NCI-H1092 treated with DMSO at 0.1 percent for 48 hours (cell line): Measurements from ENCODE around the gene MLST8.

Experiments
- DNase-seq: peaks from one replicate; lab custom pipeline; 2025; lab: John Stamatoyannopoulos, UW

Gene MLST8

DNA sequence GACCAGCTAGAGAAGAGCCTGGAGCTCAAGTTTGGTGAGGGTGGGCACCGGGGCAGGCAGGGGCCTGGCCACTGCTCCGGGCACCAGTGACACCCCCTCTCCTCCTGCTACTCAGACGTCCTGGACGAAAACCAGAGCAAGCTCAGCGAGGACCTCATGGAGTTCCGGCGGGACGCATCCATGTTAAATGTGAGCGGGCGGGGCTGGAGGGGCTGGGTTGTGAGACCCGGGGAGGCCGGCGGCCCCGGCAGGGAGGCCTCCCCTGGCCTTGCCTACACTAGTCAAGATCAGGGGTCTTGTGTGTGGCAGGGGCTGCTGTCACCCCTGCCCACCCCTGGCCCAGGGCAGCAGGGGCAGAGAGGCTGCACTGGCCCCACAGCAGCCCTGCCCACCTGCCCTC, 31.9 kb upstream of the MLST8 start:
- DNase-seq, result no peak

DNA sequence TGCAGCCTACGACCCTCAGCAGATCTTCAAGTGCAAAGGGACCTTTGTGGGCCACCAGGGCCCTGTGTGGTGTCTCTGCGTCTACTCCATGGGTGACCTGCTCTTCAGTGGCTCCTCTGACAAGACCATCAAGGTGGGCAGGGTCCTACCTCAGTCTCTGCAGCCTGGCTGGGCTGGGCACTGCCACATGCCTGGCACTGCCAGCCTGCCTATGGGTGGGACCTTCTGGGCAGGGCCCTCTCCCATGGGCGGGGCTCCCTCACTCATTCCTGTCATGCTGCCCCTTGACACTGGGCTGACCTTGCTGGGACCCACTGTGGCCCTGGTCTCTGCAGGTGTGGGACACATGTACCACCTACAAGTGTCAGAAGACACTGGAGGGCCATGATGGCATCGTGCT, 31.3 kb upstream of the MLST8 start:
- no peak for DNase-seq

DNA sequence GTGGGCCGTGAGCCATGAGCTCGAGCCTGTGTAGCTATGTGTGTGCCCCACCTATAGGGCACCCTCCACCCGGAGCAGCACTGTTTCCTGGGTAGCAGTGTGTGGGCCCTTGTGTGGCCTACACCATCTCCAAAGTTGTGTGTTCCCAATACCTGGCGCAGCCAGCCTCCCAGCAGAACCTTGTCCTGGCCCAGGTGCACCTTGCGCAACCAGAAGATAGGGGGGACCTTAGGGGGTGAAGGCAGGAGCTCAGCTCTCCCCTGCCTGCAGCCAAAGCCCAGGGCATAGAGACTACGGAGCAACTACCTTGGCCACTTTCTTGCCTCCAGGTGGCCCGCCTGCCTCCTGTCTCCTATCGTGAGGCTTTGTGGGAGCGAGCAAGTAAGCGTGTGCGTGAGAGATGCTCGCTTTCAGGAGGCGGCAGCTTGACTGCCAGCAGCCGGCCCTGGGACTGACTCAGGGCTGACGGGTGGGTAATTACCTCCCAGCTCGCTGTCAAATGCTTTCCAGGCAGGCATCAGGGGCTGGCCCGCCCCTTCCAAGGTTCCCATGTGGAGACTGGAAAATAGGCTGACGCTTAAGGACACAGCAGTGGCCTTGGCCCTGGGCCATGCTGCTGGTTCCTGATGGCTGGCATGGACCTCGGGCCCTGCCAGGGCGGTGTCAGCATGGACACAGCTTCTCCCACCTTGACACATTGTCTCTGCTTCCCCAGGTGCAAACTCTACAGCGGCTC, 30.7 kb upstream of the MLST8 start:
- DNase-seq, result no peak

DNA sequence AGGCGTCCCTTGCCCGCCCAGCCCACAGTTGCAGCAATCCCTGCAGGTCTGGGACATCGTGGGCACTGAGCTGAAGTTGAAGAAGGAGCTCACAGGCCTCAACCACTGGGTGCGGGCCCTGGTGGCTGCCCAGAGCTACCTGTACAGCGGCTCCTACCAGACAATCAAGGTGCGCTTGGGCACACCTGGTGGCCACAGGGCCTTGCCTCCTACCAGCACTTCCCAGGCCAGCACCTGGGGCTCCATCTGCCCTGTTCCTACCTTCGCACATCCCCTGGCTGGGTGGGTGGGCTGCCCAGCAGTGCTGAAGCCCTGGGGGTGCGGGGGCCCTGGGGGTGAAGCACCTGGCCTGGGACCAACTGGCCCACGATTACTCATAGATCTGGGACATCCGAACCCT, 29.8 kb upstream of the MLST8 start:
- DNase-seq, result no peak

DNA sequence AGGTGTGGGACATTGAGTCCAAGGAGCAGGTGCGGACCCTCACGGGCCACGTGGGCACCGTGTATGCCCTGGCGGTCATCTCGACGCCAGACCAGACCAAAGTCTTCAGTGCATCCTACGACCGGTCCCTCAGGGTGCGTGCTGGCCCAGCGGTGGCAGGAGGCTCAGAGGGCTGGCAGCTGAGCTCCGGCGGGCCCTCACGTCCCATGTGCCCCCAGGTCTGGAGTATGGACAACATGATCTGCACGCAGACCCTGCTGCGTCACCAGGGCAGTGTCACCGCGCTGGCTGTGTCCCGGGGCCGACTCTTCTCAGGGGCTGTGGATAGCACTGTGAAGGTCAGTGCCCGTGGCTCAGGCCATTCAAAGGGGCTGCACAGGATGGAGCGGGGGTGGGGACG, 29.2 kb upstream of the MLST8 start:
- no peak for DNase-seq

GRCh38 chr16:2177101-2177500, 28.2 kb upstream of the MLST8 start:
- DNase-seq, result no peak

DNA sequence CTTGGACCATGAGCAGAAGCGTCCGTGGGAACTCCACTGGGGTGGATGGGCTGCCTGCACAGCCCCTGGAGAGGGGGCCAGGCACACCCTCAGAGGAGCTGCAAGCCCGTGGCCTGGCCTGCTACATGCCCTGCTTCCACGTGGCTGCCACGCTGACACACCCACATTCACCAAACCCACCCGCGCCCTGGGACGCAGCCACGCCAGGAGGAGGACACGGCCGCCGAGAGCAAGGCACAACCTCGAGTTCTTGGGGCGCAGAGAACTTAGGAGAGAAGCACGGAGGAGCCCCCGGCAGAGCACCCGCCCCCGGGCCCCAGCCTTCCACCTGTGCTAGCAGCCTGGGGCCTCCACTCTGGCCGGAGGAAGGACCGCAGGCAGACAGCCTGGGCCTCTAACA, 27.7 kb upstream of the MLST8 start:
- no peak for DNase-seq

DNA sequence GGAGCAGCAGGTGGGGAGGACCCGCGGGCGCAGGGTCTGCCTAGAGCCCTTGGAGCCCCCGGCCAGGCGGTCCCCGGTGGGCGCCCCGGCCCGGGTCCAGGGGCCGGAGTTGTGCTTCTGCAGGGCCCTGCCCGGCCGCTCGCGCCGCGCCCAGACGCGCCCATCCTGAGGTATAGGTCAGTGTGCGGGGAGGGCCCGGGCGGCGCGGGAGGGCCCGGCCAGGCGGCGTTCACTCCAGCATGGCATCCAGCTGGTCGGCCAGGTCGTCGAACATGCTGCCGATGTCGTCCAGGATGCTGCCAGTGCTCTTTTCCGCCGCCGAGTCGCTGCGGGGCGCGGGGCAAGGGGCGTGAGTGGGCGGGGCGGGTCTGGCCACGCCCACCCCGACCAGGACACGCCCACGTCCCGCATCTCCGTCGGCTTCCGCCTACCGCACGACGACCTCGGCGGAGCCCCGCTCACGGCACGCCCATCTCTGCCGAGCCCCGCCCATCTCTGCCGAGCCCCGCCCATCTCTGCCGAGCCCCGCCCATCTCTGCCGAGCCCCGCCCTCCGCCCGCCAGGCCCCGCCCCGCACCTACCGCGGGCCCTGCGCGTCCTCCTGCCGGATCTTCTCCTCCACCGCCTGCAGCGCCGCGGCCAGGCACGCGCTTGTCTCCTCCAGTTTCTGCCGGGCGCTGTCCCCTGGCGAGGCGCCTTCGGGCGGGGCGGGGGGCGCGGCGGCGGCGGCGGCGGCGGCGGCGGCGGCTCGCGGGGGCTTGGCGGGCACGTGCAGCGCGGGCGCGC, 26.7 kb upstream of the MLST8 start:
- DNase-seq, result no peak

DNA sequence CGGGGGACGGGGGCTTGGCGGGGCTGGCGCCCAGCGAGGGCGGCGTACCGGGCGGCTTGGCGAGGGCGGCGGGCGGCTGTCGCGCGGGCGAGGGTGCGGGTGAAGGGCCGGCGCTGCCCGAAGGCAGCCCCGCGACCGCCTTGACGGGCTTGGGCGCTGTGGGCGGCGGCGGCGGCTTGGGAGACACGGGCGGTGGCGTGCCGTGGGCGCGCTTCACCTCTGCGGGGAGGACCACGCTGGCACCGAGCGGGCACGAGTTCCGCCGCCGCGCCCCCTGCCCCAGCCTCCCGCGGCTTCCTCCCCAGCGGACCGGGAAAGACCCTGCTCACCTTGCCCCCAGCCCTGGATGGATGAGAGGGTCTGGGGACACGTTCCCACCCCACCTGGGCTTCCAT, 26.1 kb upstream of the MLST8 start:
- DNase-seq, result no peak

DNA sequence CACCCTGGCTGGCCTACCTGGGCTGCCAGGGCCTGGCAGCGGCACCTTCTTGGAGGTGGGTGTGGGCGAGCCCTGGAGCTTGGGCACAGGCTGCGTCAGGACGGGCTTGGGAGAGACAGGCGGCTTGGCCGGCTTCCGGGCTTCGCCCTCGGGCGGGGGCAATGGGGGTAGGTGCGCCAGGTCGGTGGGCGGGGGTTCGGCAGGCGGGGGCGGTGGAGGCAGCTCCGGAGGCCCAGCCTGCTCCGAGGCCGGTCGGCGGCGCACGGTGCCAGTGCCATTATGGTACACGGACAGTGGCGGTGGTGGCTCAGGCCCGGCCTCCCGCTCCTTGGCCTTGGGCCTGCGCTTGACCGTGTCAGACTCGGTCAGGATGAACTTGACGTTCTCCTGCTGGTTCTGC, 25.7 kb upstream of the MLST8 start:
- no peak for DNase-seq

DNA sequence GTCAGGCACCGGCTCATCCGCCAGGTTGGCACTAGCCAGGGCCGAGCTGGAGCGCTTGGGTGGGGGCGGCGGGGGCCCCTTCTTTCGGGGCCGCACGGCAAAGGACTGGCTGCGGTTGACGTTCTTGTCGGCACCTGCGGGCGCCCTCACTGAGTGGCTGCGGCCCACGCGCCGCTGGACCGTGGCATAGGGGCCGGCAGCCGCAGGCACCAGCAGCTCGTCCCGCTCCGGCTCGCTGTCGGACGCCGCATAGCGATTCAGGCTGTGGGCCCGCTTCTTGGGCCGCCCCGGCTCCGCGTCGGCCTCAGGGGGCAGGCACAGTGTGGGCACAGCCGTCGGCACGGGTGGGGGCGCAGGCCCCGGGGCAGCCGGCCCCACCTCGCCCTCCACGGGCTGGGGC, 24.8 kb upstream of the MLST8 start:
- no peak for DNase-seq

DNA sequence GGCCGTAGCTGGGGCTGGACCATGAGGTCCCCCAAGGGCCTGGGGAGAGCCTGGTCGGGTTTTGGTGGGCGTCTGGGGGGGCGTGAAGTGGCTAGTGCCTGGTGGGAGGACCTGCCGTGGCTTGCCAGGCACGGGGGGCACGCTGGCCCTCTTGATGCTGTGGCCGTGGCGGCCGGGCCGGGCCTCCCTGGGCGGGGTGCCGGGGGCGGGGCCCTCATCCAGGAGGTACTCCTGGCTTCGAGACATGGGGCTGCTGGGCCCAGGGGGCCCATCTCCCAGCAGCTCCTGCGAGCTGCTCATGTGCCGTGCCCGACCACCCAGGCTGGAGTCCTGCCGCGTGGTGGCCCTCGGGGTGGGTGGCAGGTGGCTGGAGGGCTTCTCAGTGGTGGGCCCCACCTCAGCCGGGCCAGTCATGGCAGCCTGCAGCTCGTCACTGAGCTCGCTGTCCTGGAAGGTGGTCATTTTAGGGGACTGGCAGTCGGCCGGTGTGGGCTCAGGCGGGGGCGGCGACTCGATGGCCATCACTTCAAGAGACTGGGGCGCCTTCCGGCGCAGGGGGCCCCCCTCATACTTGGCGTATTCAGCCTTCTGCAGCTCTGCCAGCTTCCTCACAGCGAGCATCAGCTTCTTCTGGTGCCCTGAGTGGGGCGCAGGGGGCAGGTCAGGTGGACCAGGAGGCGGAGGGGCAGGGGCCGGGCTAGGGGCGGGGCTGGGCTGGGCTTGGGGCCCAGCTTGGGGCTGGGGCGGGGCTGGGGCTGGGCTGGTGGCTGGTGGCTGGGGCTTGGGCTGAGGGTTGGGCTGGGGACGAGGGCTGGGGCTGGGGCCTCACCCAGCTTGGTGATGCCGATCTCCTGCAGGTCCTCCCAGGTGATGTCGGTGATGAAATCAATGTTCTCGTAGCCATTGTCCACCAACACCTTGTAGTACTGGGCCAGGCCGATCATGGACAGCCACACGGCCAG, 24.0 kb upstream of the MLST8 start:
- no peak for DNase-seq

- no peak for DNase-seq
Measured at GRCh38 chr16:2181952-2182351, 23.3 kb upstream of the MLST8 start.

- no peak for DNase-seq
Measured at GRCh38 chr16:2183671-2184070, 21.6 kb upstream of the MLST8 start.

GRCh38 chr16:2184346-2184745, 20.9 kb upstream of the MLST8 start:
- no peak for DNase-seq

GRCh38 chr16:2184962-2185361, 20.3 kb upstream of the MLST8 start:
- no peak for DNase-seq

DNA sequence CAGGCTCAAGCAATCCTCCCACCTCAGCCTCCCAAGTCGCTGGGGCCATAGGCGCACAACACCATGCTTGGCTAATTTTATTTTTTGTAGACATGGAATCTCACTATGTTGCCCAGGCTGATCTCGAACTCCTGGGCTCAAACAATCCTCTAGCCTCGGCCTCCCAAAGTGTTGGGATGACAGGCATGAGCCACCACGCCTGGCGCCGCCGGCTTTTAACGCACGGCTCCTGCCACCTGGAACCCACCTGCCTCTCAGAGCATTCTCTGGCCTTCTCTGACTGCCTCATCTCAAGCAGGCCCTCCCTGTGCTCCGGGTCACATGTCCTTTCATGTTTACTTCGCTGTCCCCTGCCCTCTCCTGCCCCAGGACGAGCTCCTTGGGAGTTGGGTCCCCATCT, 19.2 kb upstream of the MLST8 start:
- no peak for DNase-seq

DNA sequence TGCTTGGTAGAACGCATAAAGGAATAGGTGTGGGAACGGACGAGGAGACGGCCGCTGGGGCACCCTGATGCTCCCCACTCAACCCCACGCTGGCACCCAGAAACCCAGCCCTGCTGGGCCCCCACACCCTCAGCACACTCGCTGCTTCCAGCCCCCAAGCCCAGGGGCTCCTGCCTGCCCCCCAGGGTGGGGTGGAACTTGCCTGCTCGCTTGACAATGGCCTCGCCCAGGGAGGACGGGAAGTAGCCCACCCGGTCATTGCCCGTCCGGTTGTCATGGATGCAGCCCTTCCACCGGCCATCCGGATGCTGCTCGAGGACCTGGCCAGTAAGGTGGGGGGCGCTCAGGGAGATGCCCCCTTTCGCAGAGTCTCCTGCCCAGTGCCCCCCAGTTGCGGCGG, 18.7 kb upstream of the MLST8 start:
- DNase-seq, result no peak

- no peak for DNase-seq
Measured at GRCh38 chr16:2187212-2187611, 18.0 kb upstream of the MLST8 start.

DNA sequence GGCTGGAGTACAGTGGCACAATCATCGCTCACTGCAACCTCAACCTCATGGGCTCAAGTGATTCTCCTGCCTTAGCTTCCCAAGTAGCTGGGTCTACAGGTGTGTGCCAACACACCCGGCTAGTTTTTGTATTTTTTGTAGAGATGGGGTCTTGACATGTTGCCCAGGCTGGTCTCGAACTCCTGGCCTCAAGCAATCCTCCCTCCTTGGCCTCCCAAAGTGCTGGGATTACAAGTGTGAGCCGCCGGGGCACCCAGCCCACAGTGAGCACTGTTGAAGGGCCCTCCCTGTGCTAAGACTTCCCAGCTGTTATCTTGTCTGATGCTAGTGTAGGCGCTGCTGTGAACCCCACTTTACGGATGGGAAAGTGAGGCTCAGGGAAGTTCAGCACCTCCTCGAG, 16.9 kb upstream of the MLST8 start:
- DNase-seq, result no peak

DNA sequence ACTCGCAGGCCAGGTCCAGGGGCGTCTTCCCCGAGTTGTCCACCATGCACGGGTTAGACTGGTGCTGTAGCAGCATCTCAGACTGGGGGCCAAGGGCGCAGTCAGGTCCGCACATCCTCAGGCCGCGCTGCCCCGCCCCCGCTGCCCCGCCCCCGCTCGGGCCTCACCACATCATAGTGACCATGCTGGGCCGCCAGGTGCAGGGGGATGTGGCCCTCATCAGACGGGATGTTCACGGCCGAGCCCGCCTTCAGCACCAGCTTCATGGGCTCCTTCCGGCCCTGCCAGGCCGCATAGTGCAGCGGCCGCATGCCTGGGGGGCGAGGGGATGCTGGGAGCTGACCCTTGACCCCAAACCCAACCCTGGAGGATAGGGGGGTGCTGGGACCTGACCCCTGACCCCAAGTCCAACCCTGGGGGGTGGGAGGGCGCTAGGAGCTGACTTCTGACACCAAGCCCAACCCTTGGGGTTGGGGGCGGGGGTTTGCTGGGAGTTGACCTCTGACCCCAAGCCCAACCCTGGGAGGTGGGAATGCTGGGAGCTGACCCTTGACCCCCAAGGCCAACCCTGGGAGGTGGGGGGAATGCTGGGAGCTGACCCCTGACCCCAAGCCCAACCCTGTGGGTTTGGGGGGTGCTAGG, 15.9 kb upstream of the MLST8 start:
- no peak for DNase-seq

DNA sequence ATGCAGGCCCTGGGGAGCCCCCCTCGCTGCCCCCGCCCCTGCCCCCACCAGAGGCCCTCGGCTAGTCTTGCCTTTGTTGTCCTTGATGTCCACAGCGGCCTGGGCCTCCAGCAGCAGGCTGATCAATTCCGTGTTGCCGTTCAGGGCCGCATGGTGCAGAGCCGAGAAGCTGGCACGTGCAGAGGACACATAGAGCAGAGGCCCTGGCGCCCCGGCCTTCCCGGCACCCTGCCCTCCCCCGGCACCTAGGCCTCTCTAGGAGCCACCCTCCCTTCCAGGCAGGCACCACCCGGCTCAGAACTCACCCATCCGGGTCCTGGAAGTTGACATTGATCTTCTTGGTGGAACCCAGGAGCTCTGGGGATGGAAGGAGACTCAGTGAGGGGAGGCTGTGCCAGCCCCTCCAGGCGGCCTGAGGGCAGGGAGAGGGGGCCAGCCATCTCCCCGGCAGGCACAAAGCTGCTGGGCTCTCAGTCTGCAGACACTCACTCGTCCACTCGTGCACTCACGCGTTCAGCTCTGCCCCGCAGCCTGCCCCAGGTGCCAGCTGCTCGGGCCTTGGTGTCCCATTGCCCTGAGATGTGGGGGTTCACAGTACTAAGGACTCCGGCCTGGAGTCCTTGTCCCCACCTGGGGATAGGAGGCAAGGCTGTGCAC, 15.1 kb upstream of the MLST8 start:
- no peak for DNase-seq
